ENCODE results near the gene ADARB2.

DNA sequence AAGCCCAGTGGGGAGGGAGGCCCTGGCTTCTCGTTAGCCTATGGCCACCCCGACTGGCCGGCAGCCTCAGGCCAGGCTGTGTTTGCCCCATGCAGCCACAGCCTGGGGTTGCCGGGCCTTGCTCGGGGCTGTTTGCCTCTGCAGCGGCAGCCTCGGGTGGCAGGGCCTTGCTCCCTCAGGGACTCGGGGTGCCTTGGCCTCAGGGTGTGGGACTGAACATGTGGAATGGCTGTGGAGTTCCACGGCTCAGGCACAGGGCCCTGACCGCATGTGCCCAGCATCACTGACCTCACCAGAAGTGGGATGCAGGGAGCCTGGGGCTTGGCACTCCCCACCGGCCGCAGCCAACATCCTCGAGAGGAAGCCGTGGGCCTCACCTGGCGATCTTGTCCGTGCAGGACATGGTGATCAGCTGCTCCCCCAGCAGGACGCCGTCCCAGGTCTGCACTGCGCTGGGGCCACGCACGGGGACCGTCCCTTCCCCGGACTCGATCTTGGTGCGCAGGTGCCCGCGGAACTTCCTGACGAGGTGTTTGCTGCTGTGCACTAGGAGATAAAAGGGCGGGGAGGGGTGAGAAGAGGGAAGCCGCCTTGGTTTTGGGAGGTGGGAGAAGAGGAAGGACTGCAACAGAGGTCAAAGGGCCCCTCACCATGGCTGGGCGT lies 520.6 kb downstream of the ADARB2 start:
- TF ChIP-seq POLR2AphosphoS5 (IDR thresholded peaks at IDR 0.05) (no peak), EP300 (IDR thresholded peaks at IDR 0.05) (no peak), POLR2A (IDR thresholded peaks at IDR 0.05; ENCODE audit: low read depth) (no peak)
- TF ChIP-seq, protein P1, sequence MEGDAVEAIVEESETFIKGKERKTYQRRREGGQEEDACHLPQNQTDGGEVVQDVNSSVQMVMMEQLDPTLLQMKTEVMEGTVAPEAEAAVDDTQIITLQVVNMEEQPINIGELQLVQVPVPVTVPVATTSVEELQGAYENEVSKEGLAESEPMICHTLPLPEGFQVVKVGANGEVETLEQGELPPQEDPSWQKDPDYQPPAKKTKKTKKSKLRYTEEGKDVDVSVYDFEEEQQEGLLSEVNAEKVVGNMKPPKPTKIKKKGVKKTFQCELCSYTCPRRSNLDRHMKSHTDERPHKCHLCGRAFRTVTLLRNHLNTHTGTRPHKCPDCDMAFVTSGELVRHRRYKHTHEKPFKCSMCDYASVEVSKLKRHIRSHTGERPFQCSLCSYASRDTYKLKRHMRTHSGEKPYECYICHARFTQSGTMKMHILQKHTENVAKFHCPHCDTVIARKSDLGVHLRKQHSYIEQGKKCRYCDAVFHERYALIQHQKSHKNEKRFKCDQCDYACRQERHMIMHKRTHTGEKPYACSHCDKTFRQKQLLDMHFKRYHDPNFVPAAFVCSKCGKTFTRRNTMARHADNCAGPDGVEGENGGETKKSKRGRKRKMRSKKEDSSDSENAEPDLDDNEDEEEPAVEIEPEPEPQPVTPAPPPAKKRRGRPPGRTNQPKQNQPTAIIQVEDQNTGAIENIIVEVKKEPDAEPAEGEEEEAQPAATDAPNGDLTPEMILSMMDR (IDR thresholded peaks at IDR 0.05) = no peak

Measured in esophagus muscularis mucosa (tissue), 4 donors.